HepG2 (cell line): ENCODE measurements around the gene NDUFS7.

Source experiments
- ARID2 ChIP-seq: sonication (generic); formaldehyde crosslinking; IDR thresholded peaks from 2 replicates; pipeline ENCODE4 v1.8.1; 2022; ENCODE audit warnings: mild to moderate bottlenecking, missing genetic modification reagents, borderline replicate concordance
- DPF2 ChIP-seq: sonication (generic); formaldehyde crosslinking; IDR thresholded peaks from 2 replicates; pipeline ENCODE4 v1.4.0; 2020; ENCODE audit warnings: mild to moderate bottlenecking, low read depth, missing genetic modification reagents, borderline replicate concordance
- FOXA1 ChIP-seq, 2 experiments: fragments of 450-650 bp in 1 of 2; sonication (generic) in 1 of 2; formaldehyde crosslinking in 1 of 2; IDR thresholded peaks; 2 replicates each; pipeline versions ENCODE4 v1.4.0 to v1.6.1; 2016 to 2020; ENCODE audit warnings: missing genetic modification reagents in 1 of 2
- PHF20 ChIP-seq: sonication (generic); formaldehyde crosslinking; IDR thresholded peaks from 2 replicates; pipeline ENCODE4 v1.5.0; 2020; ENCODE audit warnings: mild to moderate bottlenecking, missing genetic modification reagents
- TAF1 ChIP-seq: sonication (generic); formaldehyde crosslinking; IDR thresholded peaks from 2 replicates; pipeline ENCODE4 v1.4.0; 2020; ENCODE audit warnings: missing genetic modification reagents
- ZNF274 ChIP-seq: sonication (generic); formaldehyde crosslinking; IDR thresholded peaks from 2 replicates; pipeline ENCODE4 v1.5.1; 2020; ENCODE audit warnings: mild to moderate bottlenecking, missing genetic modification reagents
- ZNF558 ChIP-seq: sonication (generic); formaldehyde crosslinking; IDR thresholded peaks from 2 replicates; pipeline ENCODE4 v1.9.0; 2022; ENCODE audit warnings: mild to moderate bottlenecking, missing genetic modification reagents, borderline replicate concordance
- TF ChIP-seq, protein P1 (sequence below): IDR thresholded peaks from 2 replicates; pipeline ENCODE4 v1.6.1; 2012; ENCODE audit warnings: inconsistent platforms

DNA sequence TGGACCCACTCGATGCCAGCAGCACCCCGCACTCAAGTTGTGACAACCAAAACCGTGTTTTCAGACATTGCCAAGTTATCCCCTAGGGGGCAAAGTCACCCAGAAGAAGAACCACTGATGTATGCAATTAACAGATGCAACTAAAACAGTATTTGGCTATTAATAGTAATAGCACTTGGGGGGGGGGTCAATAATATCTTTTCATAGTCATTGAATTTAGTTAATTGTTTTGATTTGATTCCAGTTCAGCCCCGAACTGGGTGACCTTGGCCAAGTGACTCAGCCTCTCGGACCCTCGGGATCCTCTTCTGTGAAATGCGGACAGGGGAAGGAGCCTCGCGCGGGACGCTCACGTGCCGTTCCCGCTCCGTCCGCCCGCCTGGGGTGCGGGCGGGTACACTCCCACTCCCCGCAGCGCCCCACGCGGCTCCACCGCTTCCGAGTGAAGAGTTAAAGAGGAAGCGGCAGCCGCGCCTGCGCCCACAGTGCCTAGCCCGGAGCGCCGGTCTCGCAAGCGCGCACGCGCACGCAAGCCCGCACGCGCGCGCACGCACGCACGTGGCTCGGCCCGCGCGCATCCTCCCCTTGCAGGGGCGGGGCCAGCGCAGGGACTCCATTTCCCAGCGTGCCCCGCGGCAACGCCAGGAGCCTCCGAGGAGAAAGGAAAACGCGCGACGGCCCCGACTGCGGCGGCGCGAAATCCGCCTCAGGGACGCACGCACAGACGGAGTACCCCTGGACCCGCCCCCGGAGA lies 23.2 kb downstream of the NDUFS7 start:
- no peak for TF ChIP-seq PHF20 (CRISPR knock-in tag)
- TF ChIP-seq ARID2 (CRISPR knock-in tag), result no peak
- TF ChIP-seq ZNF274 (CRISPR knock-in tag), result no peak
- no peak for TF ChIP-seq DPF2 (CRISPR knock-in tag)
- TF ChIP-seq FOXA1 (IDR thresholded peaks at IDR 0.05), result no peak
- TF ChIP-seq FOXA1 (CRISPR knock-in tag; IDR thresholded peaks at IDR 0.05), result no peak
- no peak; the same call in 1 of the 2 replicates for TF ChIP-seq TAF1 (CRISPR knock-in tag)
- no peak; the same call in 1 of the 2 replicates for TF ChIP-seq ZNF558 (CRISPR knock-in tag)
- TF ChIP-seq, protein P1, sequence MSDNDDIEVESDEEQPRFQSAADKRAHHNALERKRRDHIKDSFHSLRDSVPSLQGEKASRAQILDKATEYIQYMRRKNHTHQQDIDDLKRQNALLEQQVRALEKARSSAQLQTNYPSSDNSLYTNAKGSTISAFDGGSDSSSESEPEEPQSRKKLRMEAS, result peak; percentile 97
